DMS 273 (cell line): ENCODE results near the gene PML.

Source experiments
- DNase-seq: peaks from one replicate; lab custom pipeline; 2025; ENCODE audit not compliant: unreplicated experiment; lab: John Stamatoyannopoulos, UW

The PML gene

DNA sequence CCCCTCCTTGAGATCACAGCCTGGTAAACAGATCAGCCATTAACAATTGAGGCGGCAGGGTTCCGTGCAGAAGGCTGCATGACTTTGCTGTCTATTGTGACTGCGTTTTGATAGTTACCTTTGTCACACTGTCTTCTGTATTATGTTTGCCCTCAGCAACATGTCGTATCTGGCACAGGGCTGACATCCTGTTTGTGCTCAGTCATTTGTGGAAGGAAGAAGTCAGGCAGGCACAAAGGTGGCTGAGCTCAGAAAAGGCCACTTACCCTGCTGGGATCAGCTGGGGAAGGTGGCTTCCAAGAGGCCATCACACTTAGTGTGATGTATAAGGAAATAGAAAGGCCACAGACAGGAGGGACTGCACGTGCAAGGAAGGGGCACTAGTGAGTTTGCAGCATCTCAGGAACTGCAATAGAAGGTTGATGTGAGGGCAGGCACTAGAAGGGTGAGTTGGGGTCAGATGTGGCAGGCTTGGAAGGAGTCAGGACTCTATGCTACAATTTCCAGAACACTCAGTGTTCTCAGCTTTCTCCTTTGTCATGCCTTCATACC is 13.4 kb downstream of the PML start:
- DNase-seq, result no peak

DNA sequence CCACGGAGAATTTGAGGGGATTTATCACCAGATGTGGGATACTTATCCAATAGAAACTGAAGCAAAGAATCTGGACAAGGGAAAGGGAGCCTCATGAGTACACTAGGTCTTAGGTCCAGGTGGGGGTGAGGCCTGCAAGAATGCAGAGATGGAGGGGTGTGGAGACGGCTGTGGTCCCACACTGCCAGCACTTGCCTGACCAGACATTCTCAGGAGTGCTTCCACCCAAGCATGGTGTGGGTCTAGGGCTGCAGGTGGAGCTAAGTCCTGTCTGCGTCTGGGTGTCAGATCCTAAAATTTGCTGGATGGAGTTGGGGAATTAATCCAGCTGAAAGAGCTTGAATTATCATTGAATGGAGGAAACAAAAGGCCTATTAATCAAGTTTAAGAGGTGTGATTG is 14.4 kb downstream of the PML start:
- DNase-seq, result no peak

- DNase-seq, result no peak
Measured at GRCh38 chr15:74010929-74011540, 16.5 kb downstream of the PML start.

GRCh38 chr15:74011610-74012009 is 17.1 kb downstream of the PML start:
- no peak for DNase-seq

DNA sequence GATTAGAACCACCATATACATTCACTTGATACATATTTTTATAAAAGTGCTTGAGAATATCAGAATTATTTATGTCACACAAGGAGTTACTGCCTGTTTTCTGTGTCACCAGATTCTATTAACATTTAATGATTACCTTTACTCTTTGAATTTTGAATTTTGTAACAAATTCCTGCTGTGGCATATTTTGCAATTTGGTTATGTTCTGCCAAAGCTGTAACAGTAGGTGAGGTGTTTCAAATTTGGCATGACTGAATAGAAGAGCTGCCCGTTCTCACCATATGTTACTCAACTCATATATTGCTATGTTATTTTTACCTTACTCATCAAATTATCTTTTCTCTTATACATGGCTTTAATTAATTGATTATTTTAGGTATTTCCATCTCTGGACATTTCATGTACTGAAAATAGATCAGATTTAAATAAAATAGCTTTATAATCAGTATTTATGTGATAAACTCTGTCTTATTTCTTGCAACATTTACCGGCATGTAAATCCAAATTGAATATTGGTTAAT is 18.9 kb downstream of the PML start:
- no peak for DNase-seq

DNA sequence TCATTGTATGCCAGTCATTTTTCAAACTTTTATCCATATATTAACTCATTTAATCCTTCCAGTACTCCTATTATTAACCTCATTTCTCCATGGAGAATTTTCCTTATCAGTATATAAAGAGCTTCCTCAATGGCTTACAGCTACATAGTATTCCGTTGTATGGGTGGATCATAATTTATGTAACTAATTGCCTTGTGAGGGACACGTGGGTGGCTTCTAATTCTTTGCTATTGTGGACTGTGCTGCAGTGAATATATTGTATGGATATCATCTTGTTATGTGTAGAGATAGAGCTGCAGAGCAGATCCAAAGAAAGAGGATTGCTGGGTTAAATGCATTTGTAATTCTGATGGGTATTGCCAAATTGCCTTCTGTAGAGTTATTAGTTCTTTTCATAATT is 25.2 kb downstream of the PML start:
- no peak for DNase-seq

DNA sequence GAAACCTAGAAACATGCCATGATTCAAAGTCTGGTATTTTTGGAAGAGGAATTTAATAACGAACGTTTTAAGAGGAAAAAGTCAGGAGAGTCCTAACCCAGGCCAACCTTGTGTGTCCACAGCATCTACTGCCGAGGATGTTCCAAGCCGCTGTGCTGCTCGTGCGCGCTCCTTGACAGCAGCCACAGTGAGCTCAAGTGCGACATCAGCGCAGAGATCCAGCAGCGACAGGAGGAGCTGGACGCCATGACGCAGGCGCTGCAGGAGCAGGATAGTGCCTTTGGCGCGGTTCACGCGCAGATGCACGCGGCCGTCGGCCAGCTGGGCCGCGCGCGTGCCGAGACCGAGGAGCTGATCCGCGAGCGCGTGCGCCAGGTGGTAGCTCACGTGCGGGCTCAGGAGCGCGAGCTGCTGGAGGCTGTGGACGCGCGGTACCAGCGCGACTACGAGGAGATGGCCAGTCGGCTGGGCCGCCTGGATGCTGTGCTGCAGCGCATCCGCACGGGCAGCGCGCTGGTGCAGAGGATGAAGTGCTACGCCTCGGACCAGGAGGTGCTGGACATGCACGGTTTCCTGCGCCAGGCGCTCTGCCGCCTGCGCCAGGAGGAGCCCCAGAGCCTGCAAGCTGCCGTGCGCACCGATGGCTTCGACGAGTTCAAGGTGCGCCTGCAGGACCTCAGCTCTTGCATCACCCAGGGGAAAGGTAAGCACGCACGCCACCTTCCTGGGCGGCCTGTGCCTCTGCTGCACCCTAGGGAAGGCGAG is 28.4 kb downstream of the PML start:
- no peak for DNase-seq

DNA sequence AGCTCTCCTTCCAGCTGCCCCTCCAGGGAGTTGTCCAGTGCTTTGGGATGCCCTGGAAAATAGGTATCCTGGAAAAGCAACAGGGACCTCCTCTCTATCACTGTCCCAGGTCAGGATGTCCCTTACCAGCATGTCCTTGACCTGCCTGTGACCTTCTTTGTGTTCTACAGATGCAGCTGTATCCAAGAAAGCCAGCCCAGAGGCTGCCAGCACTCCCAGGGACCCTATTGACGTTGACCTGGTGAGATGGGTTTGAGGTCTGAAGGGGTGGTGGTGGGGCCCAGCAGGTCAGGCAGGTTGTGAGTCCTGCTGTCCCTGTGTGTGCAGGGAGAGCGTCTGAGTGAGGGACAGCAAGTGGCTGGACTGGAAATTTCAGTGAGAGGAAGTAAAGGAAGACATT is 30.2 kb downstream of the PML start:
- no peak for DNase-seq

DNA sequence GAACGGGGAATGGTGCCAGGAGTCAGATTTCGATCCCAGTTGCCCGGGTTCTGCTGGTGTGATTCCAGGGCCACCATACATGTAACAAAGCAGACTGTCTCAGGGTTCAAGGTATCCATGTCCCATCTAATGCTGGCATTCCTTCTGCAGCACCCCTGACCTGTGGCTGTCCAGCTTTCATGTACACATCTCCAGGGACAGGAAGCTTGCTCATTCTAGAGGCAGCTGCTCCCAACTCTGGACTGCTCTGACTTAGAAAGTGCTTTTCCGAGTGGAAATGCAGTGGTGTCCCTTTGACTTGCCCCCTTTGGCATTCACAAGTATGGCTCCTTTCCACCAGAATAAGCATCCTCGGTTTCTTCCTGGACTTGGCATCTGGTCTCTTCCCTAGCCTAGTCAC is 30.9 kb downstream of the PML start:
- peak; percentile 40 for DNase-seq

DNA sequence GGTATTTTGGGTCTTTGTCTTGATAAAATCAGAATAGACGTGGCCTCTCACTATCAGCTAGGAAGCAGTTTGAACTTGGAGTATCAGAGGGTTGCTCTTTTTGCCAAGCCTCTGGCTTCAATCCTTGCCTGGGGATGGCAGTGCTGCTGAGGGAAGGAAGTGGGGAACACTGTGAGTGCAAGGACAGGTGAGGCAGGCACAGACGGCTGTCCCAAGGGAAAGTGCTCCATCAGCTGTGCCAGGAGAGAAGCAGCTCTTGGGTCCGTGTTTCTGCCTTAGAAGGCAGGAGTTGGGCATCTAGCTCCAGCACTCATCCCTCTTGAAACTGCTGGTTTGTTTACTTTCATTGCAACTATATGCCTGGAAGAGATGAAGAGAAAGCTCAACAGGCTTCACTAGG is 33.2 kb downstream of the PML start:
- no peak for DNase-seq

- DNase-seq, result no peak
Measured at GRCh38 chr15:74028646-74029045, 34.1 kb downstream of the PML start.

DNA sequence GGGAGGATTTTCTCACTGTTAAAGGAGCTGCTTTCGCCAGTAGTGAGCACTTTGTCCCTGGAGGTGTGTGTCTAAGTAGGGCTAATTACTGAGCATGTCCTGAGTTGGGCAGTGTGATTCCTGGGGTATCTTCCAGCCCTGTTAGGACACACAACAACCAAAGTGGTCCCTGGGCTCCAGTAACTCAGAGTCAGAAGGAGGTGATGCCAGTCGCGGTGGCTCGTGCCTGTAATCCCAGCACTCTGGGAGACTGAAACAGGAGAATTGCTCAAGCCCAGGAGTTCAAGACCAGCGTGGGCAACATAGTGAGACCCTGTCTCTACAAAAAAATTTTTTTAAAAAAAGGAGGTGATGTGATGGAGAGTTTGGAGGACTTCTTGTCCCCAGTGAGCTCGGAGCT is 37.5 kb downstream of the PML start:
- DNase-seq, result no peak

DNA sequence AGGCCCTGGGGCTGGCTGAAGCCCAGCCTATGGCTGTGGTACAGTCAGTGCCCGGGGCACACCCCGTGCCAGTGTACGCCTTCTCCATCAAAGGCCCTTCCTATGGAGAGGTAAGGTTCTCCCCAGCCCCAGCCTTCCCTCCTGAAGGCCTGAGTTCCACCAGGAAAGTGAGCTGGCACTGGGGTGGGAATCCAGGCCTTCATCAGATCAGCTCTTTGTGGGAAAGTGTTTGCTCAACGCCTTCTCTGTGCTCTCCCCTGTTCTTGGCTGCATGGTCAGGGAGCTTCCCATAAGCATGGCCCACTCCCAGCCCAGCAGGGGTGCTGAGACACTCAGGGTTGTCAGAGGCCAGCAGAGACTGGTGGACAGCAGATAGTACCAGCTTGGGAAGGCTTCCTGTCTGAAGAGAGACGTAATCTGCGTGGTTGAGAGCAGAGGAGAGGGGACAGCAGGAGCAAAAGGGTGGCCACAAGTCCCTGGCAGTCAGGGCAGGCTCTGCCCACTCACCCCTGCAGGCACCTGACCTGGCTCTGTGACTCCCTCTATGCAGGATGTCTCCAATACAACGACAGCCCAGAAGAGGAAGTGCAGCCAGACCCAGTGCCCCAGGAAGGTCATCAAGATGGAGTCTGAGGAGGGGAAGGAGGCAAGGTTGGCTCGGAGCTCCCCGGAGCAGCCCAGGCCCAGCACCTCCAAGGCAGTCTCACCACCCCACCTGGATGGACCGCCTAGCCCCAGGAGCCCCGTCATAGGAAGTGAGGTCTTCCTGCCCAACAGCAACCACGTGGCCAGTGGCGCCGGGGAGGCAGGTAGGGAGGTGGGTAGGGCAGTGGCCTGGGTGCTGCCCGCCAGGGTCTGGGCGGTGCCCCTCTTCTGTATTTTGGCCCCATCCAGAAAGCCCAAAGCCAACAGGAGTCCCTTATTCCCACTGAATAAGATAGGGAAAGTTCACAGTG is 38.4 kb downstream of the PML start:
- DNase-seq, result no peak

GRCh38 chr15:74034206-74034755 is 39.8 kb downstream of the PML start:
- no peak for DNase-seq

DNA sequence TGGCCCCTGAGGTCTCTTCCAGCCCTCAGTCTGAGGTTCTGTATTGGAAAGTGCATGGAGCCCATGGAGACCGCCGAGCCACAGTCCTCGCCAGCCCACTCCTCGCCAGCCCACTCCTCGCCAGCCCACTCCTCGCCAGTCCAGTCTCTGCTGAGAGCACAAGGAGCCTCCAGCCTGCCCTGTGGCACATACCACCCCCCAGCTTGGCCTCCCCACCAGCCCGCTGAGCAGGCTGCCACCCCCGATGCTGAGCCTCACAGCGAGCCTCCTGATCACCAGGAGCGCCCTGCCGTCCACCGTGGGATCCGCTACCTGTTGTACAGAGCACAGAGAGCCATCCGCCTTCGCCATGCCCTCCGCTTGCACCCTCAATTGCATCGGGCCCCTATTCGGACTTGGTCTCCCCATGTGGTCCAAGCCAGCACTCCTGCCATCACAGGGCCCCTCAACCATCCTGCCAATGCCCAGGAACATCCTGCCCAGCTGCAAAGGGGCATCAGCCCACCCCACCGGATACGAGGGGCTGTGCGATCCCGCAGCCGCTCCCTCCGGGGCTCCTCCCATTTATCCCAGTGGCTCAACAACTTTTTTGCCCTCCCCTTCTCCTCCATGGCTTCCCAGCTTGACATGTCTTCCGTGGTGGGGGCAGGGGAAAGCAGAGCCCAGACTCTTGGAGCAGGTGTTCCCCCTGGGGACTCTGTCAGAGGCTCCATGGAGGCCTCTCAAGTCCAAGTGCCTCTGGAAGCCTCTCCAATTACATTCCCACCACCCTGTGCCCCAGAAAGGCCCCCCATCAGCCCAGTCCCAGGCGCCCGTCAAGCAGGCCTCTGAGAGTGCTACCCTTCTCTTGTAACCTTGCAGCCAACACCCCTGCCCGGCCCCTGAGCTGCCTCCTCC is 40.9 kb downstream of the PML start:
- DNase-seq, result no peak

- DNase-seq, result peak; percentile 70
Measured at GRCh38 chr15:74036271-74037170, 42.0 kb downstream of the PML start.

DNA sequence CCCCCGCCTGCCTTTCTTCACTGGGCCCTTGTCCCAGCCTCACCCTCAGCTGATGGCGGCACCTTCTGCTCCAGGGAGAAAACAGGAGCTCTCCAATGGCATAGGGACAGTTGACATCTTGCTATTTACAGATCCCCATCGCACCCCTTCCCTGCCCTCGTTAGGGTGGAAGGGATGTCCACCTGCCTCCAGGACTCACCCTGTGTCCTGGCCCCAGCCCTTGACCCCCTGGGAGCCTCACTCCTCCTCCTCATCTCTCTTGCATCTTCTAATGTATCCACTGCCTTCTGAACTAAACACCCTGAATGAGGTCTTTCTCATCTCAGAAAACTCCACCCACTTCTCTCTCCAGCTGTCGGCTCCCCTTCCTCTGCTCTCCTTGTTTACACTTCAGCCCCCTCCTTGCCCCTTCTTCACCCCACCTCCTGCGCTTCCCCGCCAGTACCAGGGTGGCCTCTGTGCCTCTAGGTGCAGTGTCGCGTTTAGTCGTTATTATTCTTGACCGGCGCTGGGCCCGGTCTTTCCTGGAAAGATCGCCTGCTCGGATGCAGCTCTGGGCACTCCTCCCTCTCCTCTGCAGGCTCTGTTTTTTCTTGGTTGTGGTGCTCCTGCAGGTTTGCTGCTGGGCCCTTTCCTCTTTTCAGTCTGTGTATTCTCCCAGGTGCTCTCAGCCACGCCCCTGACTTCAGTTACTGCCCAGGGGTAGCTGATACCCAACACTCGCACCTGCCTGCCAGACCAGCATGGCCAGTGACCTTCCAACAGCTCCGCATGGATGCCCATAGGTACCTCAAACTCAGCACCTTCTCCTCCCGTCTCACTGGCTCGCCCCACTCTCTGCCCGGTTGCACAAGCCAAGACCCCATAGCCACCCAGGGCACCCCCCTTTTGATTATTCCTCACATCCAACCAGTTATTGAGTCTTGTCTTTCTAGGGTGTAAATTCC is 42.9 kb downstream of the PML start:
- DNase-seq, result no peak
